MM.1S (cell line): ENCODE results near the gene ATP1A2.

Experiments used
- DNase-seq: peaks from one replicate; pipeline ENCODE4 v3.0.0-alpha.2; 2015
- H2AFZ ChIP-seq: fragments of 300-600 bp; sonication (generic); 2 replicates; pipeline ENCODE4 v1.6.0; 2016; ENCODE audit warnings: antibody characterized with exemption, low read length
- H3F3A ChIP-seq: fragments of 300-600 bp; sonication (generic); 2 replicates; pipeline ENCODE4 v1.6.1; 2016; ENCODE audit warnings: mild to moderate bottlenecking, antibody characterized with exemption, low read length, moderate library complexity, mixed read lengths; ENCODE audit not compliant: insufficient read depth
- H3K27ac ChIP-seq: fragments of 300-600 bp; sonication (generic); 2 replicates; pipeline ENCODE4 v1.5.1; 2016; ENCODE audit warnings: mild to moderate bottlenecking, low read length
- H3K27me3 ChIP-seq: fragments of 300-600 bp; sonication (generic); replicated peaks from 2 replicates; pipeline ENCODE4 v1.6.0; 2016; ENCODE audit warnings: low read length; ENCODE audit not compliant: insufficient read depth
- H3K36me3 ChIP-seq: fragments of 300-600 bp; sonication (generic); replicated peaks from 2 replicates; pipeline ENCODE4 v1.6.1; 2016; ENCODE audit warnings: mild to moderate bottlenecking, low read length, mixed read lengths; ENCODE audit not compliant: insufficient read depth
- H3K4me1 ChIP-seq: fragments of 300-600 bp; sonication (generic); 2 replicates; pipeline ENCODE4 v1.6.1; 2016; ENCODE audit warnings: low read length, mixed read lengths
- H3K4me2 ChIP-seq: fragments of 300-600 bp; sonication (generic); 2 replicates; pipeline ENCODE4 v1.6.0; 2016; ENCODE audit warnings: low read depth, low read length
- H3K4me3 ChIP-seq: fragments of 300-600 bp; sonication (generic); 2 replicates; pipeline ENCODE4 v1.5.1; 2016; ENCODE audit warnings: low read length, mixed read lengths
- H3K79me2 ChIP-seq: fragments of 300-600 bp; sonication (generic); 2 replicates; pipeline ENCODE4 v1.6.1; 2016; ENCODE audit warnings: mixed run types, low read length, mixed read lengths
- H3K9ac ChIP-seq: fragments of 300-600 bp; sonication (generic); 2 replicates; pipeline ENCODE4 v1.6.1; 2016; ENCODE audit warnings: low read length, mixed read lengths
- H3K9me2 ChIP-seq: fragments of 300-600 bp; sonication (generic); replicated peaks from 2 replicates; pipeline ENCODE4 v1.6.1; 2016; ENCODE audit warnings: mild to moderate bottlenecking, low read length, mixed read lengths; ENCODE audit not compliant: insufficient read depth
- H3K9me3 ChIP-seq: fragments of 300-600 bp; sonication (generic); replicated peaks from 2 replicates; pipeline ENCODE4 v1.6.1; 2016; ENCODE audit warnings: mild to moderate bottlenecking, low read length, mixed read lengths; ENCODE audit not compliant: insufficient read depth
- H4K20me1 ChIP-seq: fragments of 300-600 bp; sonication (generic); 2 replicates; pipeline ENCODE4 v1.6.1; 2016; ENCODE audit warnings: mild to moderate bottlenecking, low read length, moderate library complexity, mixed read lengths; ENCODE audit not compliant: insufficient read depth
- CTCF ChIP-seq: fragments of 300-600 bp; sonication (generic); IDR thresholded peaks from 2 replicates; pipeline ENCODE4 v1.5.1; 2016; ENCODE audit warnings: antibody characterized with exemption, low read length, mixed read lengths
- EZH2 ChIP-seq: fragments of 300-600 bp; sonication (generic); optimal IDR thresholded peaks from 2 replicates; pipeline ENCODE3; 2017; ENCODE audit warnings: low read depth, mild to moderate bottlenecking, antibody characterized with exemption, low read length, mixed read lengths
- EZH2phosphoT487 ChIP-seq: fragments of 300-600 bp; sonication (generic); IDR thresholded peaks from 2 replicates; pipeline ENCODE4 v1.6.1; 2018; ENCODE audit warnings: antibody characterized with exemption, low read length

ATP1A2 gene

GRCh38 chr1:160171980-160172379, 56.4 kb downstream of the ATP1A2 start:
- TF ChIP-seq CTCF (no peak), EZH2phosphoT487 (no peak), EZH2 (no peak)
- no peaks in the 10 kb centered on the region for H3K9me2 ChIP-seq
- no peak for DNase-seq
- H3K36me3 ChIP-seq, result no peaks in the 10 kb centered on the region
- H3K4me2 ChIP-seq, result no peak overlapping the region
- H3F3A ChIP-seq, result no peaks in the 10 kb centered on the region
- no peaks in the 10 kb centered on the region for H3K9me3 ChIP-seq
- no peak overlapping the region for H2AFZ ChIP-seq
- H3K27ac ChIP-seq, result no peak overlapping the region
- peaks cover 8% of the 10 kb centered on the region; the same call in 1 of the 2 replicates for H3K27me3 ChIP-seq
- no peaks in the 10 kb centered on the region for H4K20me1 ChIP-seq
- no peak overlapping the region for H3K9ac ChIP-seq
- H3K4me1 ChIP-seq, result no peaks in the 10 kb centered on the region
- no peak overlapping the region for H3K4me3 ChIP-seq
- no peaks in the 10 kb centered on the region for H3K79me2 ChIP-seq

- no peak overlapping the region for H2AFZ ChIP-seq
- H3K4me3 ChIP-seq, result no peak overlapping the region
- no peaks in the 10 kb centered on the region for H3K79me2 ChIP-seq
- H3F3A ChIP-seq, result no peaks in the 10 kb centered on the region
- TF ChIP-seq EZH2, result no peak
- no peak for TF ChIP-seq EZH2phosphoT487
- no peak for TF ChIP-seq CTCF
- H3K36me3 ChIP-seq, result no peaks in the 10 kb centered on the region
- DNase-seq, result no peak
- no peak overlapping the region for H3K9ac ChIP-seq
- H3K27ac ChIP-seq, result no peak overlapping the region
- no peaks in the 10 kb centered on the region for H3K9me3 ChIP-seq
- no peak overlapping the region for H3K4me2 ChIP-seq
- no peaks in the 10 kb centered on the region for H4K20me1 ChIP-seq
- H3K9me2 ChIP-seq, result no peaks in the 10 kb centered on the region
- no peaks in the 10 kb centered on the region for H3K27me3 ChIP-seq
- H3K4me1 ChIP-seq, result no peaks in the 10 kb centered on the region
Observed at GRCh38 chr1:160177231-160177630, 61.7 kb downstream of the ATP1A2 start.

- Histone ChIP-seq H3K9me3 (no peaks in the 10 kb centered on the region), H3K27me3 (no peaks in the 10 kb centered on the region), H3K9ac (no peak overlapping the region), H3F3A (no peaks in the 10 kb centered on the region), H3K36me3 (no peaks in the 10 kb centered on the region), H3K4me3 (no peak overlapping the region), H3K79me2 (no peaks in the 10 kb centered on the region), H3K27ac (no peak overlapping the region), H3K9me2 (no peaks in the 10 kb centered on the region), H3K4me1 (no peaks in the 10 kb centered on the region), H3K4me2 (no peak overlapping the region), H2AFZ (no peak overlapping the region), H4K20me1 (no peaks in the 10 kb centered on the region)
- no peak for TF ChIP-seq EZH2phosphoT487
- TF ChIP-seq CTCF, result no peak
- no peak for TF ChIP-seq EZH2
- DNase-seq, result no peak
Observed at GRCh38 chr1:160177667-160178066, 62.1 kb downstream of the ATP1A2 start.
